Measurements from ENCODE around the gene CEP350. TPM values are rescaled to one million over a fixed set of nuclear protein-coding genes. Genes with fewer than 3 reads are reported as not detected.
A peak's percentile ranks its signal among the peaks of the same experiment; 100 is the strongest.

Gene CEP350
- polyA plus RNA-seq, 1 of the 3 experiments (the other 2 are of a cell fraction) = 2.9 TPM

GRCh38 chr1:179953974-179954492, 577 bp upstream of the CEP350 start:
- no peak for TF ChIP-seq TEAD4 (IDR thresholded peaks at IDR 0.05; ENCODE audit: borderline replicate concordance, insufficient read depth)
- peak; percentile 58; the same call in 1 of the 2 replicates for TF ChIP-seq PBX3 (IDR thresholded peaks at IDR 0.05)
- no peak for TF ChIP-seq GABPA (IDR thresholded peaks at IDR 0.05; ENCODE audit: low read depth)
- peak; percentile 48; the same call in 1 of the 2 replicates for TF ChIP-seq CTCF (IDR thresholded peaks at IDR 0.05)
- ChIA-PET POLR2A (interaction anchor here (0.5 to 1.0 kb wide), 2 partner anchors 26 to 219 kb away, joined by 3 to 4 read pairs; no protein-coding TSS in a partner anchor), CTCF (interaction anchor here (0.8 to 2.1 kb wide), 6 partner anchors 12 to 205 kb away, joined by 3 to 8 read pairs (median 4); partner anchors contain the start of gene TOR1AIP1)
- peak overlapping the region; percentile 94 for H2AFZ ChIP-seq (ENCODE audit: low read depth)
- DNase-seq = peak; percentile 37
- H3K4me1 ChIP-seq (ENCODE audit: control insufficient read depth in 1 of 2, insufficient read depth in 2 of 2, low read depth in 1 of 2, low read length in 1 of 2) = peaks cover 0 to 17% of the 10 kb centered on the region in 2 experiments; a peak in 3 of 4 replicates
- no peaks in the 10 kb centered on the region for H3K27me3 ChIP-seq (ENCODE audit: insufficient read depth)
- H3K4me3 ChIP-seq (ENCODE audit: low read depth in 2 of 2, low read length in 1 of 2) = peak overlapping the region; percentile 91 to 98
- H4K20me1 ChIP-seq (ENCODE audit: insufficient read depth) = peaks cover 17% of the 10 kb centered on the region
- peaks cover 7% of the 10 kb centered on the region for H3F3A ChIP-seq (replicated peaks; ENCODE audit: insufficient read depth)
- no peaks in the 10 kb centered on the region for H3K9me2 ChIP-seq
- peak overlapping the region; percentile 68 for H3K4me2 ChIP-seq
- H3K27ac ChIP-seq (ENCODE audit: low read depth in 2 of 2, low read length in 1 of 2) = peak overlapping the region; percentile 75 to 91
- peak overlapping the region; percentile 94 for H3K9ac ChIP-seq
- no peaks in the 10 kb centered on the region for H3K9me3 ChIP-seq
- H3K79me2 ChIP-seq (ENCODE audit: insufficient read depth) = peaks cover 44% of the 10 kb centered on the region
- WGBS (ENCODE audit: low lambda C conversion rate) = 6% methylated on average over 19 of the region's 19 CpGs
- H3K36me3 ChIP-seq (replicated peaks in 1 of 2; ENCODE audit: control insufficient read depth in 1 of 2, insufficient read depth in 2 of 2, low read length in 1 of 2) = no peaks in the 10 kb centered on the region

- Histone ChIP-seq H3K36me3 (replicated peaks in 1 of 2; ENCODE audit: control insufficient read depth in 1 of 2, insufficient read depth in 2 of 2, low read length in 1 of 2) (no peaks in the 10 kb centered on the region), H3F3A (replicated peaks; ENCODE audit: insufficient read depth) (peaks cover 7% of the 10 kb centered on the region), H3K9ac (peak overlapping the region; percentile 94), H3K27ac (ENCODE audit: low read depth in 2 of 2, low read length in 1 of 2) (peak overlapping the region; percentile 75 to 91), H4K20me1 (ENCODE audit: insufficient read depth) (peaks cover 17% of the 10 kb centered on the region), H3K79me2 (ENCODE audit: insufficient read depth) (peaks cover 55% of the 10 kb centered on the region), H3K9me2 (no peaks in the 10 kb centered on the region), H3K9me3 (no peaks in the 10 kb centered on the region), H3K4me1 (ENCODE audit: control insufficient read depth in 1 of 2, insufficient read depth in 2 of 2, low read depth in 1 of 2, low read length in 1 of 2) (peaks cover 0 to 17% of the 10 kb centered on the region in 2 experiments; a peak in 3 of 4 replicates), H2AFZ (ENCODE audit: low read depth) (peak overlapping the region; percentile 81), H3K27me3 (ENCODE audit: insufficient read depth) (no peaks in the 10 kb centered on the region), H3K4me3 (ENCODE audit: low read depth in 2 of 2, low read length in 1 of 2) (peak overlapping the region; percentile 91 to 98), H3K4me2 (peak overlapping the region; percentile 74)
- WGBS (ENCODE audit: low lambda C conversion rate) = 5% methylated on average over 3 of the region's 10 CpGs
- CTCF ChIA-PET = interaction anchor here (0.7 to 2.1 kb wide), 5 partner anchors 11 to 226 kb away, joined by 3 to 8 read pairs (median 3); no protein-coding TSS in a partner anchor
- no peak for DNase-seq
- POLR2A ChIA-PET = no interaction called here
- TF ChIP-seq MAX (IDR thresholded peaks at IDR 0.05; ENCODE audit: low read depth) (no peak), SMC3 (IDR thresholded peaks at IDR 0.05; ENCODE audit: low read depth, low read length) (no peak), ELF1 (IDR thresholded peaks at IDR 0.05) (no peak), FOXM1 (IDR thresholded peaks at IDR 0.05; ENCODE audit: low read depth) (no peak), EP300 (IDR thresholded peaks at IDR 0.05; ENCODE audit: borderline replicate concordance in 1 of 2, low read depth in 1 of 2, low read length in 1 of 2) (no peak), TCF12 (IDR thresholded peaks at IDR 0.05) (no peak), FOXJ3 (CRISPR knock-in tag; IDR thresholded peaks at IDR 0.05) (no peak), NRF1 (IDR thresholded peaks at IDR 0.05; ENCODE audit: low read depth, low read length) (no peak), NFIC (IDR thresholded peaks at IDR 0.05; ENCODE audit: borderline replicate concordance) (no peak), JUND (IDR thresholded peaks at IDR 0.05) (no peak), IRF3 (IDR thresholded peaks at IDR 0.05; ENCODE audit: low read depth, low read length) (no peak), CHD2 (IDR thresholded peaks at IDR 0.05; ENCODE audit: low read length, partially characterized antibody) (no peak), PBX3 (IDR thresholded peaks at IDR 0.05) (no peak), MEF2A (IDR thresholded peaks at IDR 0.05; ENCODE audit: borderline replicate concordance, low read depth) (no peak), USF1 (IDR thresholded peaks at IDR 0.05; ENCODE audit: borderline replicate concordance, low read depth) (no peak), GABPA (IDR thresholded peaks at IDR 0.05; ENCODE audit: low read depth) (no peak), SIN3A (IDR thresholded peaks at IDR 0.05; ENCODE audit: borderline replicate concordance, low read depth, low read length) (no peak)
These were observed 674 bp downstream of the CEP350 start for GRCh38 chr1:179955287-179955680.

Measured in SK-N-SH (cell line).